GM19043 (cell line): ENCODE data around the gene ANKS1B.
"Not testable (repeated sequence)": the region's sequence is repeated elsewhere in the genome, so short reads cannot be mapped to it uniquely, and the experiment has no call there.

Source experiments
- ATAC-seq: cut with Tn5 transposase; IDR thresholded peaks from one replicate; pipeline ENCODE4 v1.9.1; 2021; ENCODE audit warnings: low read depth; ENCODE audit not compliant: unreplicated experiment

The ANKS1B gene

DNA sequence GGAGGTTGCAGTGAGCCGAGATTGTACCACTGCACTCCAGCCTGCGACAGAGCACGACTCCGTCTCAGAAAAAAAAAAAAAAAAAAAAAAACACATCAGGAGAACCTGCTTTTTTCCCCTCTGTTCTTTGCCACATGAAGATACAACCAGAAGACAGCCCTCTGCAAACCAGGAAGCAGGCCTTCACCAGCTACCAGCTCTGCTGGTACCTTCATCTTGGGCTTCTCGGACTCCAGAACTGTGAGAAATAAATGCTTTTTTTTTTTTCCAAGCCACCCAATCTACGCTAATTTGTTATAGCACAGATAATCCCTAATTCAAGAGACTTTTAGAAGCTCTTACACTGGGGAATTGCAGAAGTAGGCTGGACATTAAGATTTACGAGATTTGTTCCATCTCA, 216.0 kb downstream of the ANKS1B start:
- no peak for ATAC-seq

GRCh38 chr12:99767809-99768208, 216.9 kb downstream of the ANKS1B start:
- no peak for ATAC-seq

DNA sequence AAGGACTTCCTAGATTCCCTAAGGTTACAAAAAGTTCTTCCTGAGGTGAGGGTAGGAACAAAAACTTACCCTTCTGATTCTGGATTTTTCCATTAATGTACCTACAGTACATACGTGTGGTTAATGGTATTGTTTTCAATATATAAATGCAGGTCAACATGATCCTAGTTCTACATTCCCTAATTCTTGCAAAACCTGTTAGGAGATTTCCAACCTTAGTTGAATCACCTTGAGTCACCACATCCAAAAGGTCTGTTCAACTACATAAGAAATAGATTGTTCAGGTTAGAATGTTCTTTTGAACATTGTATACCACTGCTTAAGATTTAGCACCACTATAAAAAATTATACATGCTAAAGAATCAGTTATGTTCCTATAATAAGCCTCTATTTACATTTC, 218.3 kb downstream of the ANKS1B start:
- ATAC-seq: no peak

- ATAC-seq: no peak
Measured at GRCh38 chr12:99765469-99766114, 219.1 kb downstream of the ANKS1B start.

- ATAC-seq: no peak
Measured at GRCh38 chr12:99759444-99759843, 225.3 kb downstream of the ANKS1B start.

DNA sequence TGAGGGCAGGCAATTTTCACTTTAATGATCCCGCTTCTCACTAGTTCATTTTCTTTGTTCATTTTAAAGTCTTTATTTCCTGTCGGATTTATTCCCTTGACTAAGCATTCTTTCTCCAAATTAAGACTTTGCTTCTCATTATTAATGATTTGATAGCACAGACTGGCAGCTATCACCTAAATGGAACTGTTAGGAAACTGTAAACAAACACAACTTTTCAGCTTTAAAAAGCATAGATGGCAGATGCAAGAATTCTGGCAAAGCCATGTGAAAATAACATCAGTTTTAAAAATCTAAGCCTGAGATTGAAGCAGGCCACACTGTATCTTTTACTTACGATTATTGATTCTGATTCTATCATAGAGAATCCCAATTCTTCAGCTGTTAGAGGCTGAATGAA, 225.7 kb downstream of the ANKS1B start:
- ATAC-seq: no peak

- ATAC-seq: no peak
Measured at GRCh38 chr12:99752740-99753139, 232.0 kb downstream of the ANKS1B start.

DNA sequence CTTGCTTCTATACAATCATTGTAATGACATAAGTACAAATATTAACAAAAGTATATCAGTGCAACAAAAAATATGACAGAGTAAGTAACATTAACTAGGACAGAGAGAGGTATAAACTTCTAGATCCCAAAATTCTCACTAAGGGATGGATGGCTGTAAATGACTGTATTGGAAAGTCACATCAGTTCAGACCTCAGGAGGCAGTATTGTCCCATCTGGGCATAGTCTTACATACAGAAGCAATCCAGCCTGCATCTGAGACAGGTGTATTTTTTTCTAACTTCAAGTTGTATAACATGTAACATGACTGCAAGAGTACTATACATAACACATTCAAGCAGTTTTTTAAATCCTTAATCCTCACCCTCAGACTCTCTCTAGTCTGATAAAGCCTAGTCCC, 238.2 kb downstream of the ANKS1B start:
- ATAC-seq: no peak

GRCh38 chr12:99745895-99746294, 238.8 kb downstream of the ANKS1B start:
- no peak for ATAC-seq

- no peak for ATAC-seq
Measured at GRCh38 chr12:99745121-99745520, 239.6 kb downstream of the ANKS1B start.

- no peak for ATAC-seq
Measured at GRCh38 chr12:99736760-99737269, 247.9 kb downstream of the ANKS1B start.

DNA sequence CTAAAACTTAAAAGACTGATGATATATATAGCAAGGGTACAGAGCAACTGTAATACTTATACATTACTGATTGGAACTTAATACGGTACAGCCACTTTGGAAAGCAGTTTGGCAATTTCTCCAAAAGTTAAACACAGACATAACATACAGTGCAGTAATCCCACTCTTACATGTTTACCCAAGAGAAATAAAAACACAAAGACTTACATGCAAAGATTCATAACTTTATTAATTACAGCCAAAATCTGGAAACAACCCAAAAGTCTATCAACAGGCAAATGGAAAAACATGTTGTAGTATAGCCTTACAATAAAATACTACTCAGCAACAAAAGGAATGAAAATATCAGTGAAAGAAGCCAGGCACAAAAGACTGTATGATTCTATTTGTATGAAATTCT, 252.6 kb downstream of the ANKS1B start:
- no peak for ATAC-seq

- ATAC-seq: no peak
Measured at GRCh38 chr12:99722690-99723486, 261.8 kb downstream of the ANKS1B start.

- no peak for ATAC-seq
Measured at GRCh38 chr12:99721715-99722275, 262.9 kb downstream of the ANKS1B start.

DNA sequence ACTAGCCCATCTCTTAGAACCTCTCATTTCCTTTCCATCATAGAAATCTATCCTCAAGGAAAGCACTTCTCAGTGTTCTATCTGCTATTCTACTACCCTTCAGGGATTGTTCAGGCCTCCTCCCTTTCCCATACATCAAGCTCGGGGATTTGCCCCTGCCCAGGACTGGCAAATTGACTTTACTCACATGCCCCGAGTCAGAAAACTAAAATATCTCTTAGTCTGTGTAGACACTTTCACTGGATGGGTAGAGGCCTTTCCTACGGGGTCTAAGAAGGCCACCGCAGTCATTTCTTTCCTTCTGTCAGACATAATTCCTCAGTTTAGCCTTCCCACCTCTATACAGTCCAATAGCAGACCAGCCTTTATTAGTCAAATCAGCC, 264.7 kb downstream of the ANKS1B start:
- ATAC-seq: not testable (repeated sequence)

GRCh38 chr12:99719411-99720082, 265.2 kb downstream of the ANKS1B start:
- not testable (repeated sequence) for ATAC-seq

GRCh38 chr12:99715841-99716510, 268.8 kb downstream of the ANKS1B start:
- ATAC-seq: not testable (repeated sequence)

GRCh38 chr12:99714921-99715320, 269.8 kb downstream of the ANKS1B start:
- not testable (repeated sequence) for ATAC-seq

GRCh38 chr12:99713946-99714520, 270.7 kb downstream of the ANKS1B start:
- ATAC-seq: no peak

DNA sequence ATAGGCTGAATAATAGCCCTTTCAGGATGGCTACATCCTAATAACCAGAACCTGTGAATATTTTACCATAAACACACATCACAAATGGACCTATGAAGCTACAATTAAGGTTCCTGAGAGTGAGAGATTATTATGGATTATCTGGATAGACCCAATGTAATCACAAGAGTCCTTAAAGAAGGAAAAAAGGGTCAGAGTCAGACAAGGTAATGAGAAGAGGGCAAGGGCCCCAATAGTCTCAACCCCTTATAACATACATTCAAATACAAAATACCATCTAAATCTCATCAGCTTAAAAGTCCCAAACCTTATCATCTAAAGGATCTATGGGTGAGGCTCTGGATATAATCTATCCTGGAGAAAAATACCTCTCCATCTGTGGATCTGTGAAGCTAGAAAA, 272.5 kb downstream of the ANKS1B start:
- no peak for ATAC-seq
